SK-N-SH treated with all-trans-retinoic acid at 6 μM for 48 hours (cell line): ENCODE data around the gene IFT27.

ENCODE experiments used
- ATAC-seq: fragments of 200-7000 bp; cut with Tn5 transposase; 3 replicates; pipeline ENCODE4 v1.9.1; 2020; ENCODE audit warnings: mild to moderate bottlenecking, moderate library complexity
- ARNTL ChIP-seq: fragments of 450-650 bp; formaldehyde crosslinking; IDR thresholded peaks from 2 replicates; pipeline ENCODE4 v1.5.0; 2020; ENCODE audit warnings: low read depth, mild to moderate bottlenecking, moderate library complexity, borderline replicate concordance
- BACH2 ChIP-seq: fragments of 250-450 bp; sonication (Bioruptor Pico); IDR thresholded peaks from 2 replicates; pipeline ENCODE4 v1.9.0; 2021; ENCODE audit warnings: mild to moderate bottlenecking, borderline replicate concordance
- CREB5 ChIP-seq: fragments of 250-450 bp; sonication (Bioruptor Pico); IDR thresholded peaks from 2 replicates; pipeline ENCODE4 v1.5.1; 2020; ENCODE audit warnings: low read depth, mild to moderate bottlenecking, moderate library complexity
- CSDC2 ChIP-seq: fragments of 250-450 bp; sonication (Bioruptor Pico); IDR thresholded peaks from 2 replicates; pipeline ENCODE4 v1.5.0; 2020; ENCODE audit warnings: mild to moderate bottlenecking, moderate library complexity
- ESRRG ChIP-seq: fragments of 250-450 bp; sonication (Bioruptor Pico); IDR thresholded peaks from 2 replicates; pipeline ENCODE4 v1.6.1; 2021; ENCODE audit warnings: mild to moderate bottlenecking
- ISL1 ChIP-seq: fragments of 250-450 bp; sonication (Bioruptor Pico); IDR thresholded peaks from 2 replicates; pipeline ENCODE4 v2.1.2; 2022; ENCODE audit warnings: mild to moderate bottlenecking, moderate library complexity
- OSR1 ChIP-seq: fragments of 250-450 bp; sonication (Bioruptor Pico); IDR thresholded peaks from 2 replicates; pipeline ENCODE4 v1.8.0; 2022; ENCODE audit warnings: moderate library complexity, mild to moderate bottlenecking, inconsistent platforms
- RARB ChIP-seq: fragments of 250-450 bp; sonication (Bioruptor Pico); IDR thresholded peaks from 2 replicates; pipeline ENCODE4 v1.8.0; 2021; ENCODE audit warnings: mild to moderate bottlenecking, moderate library complexity
- TCF4 ChIP-seq: fragments of 250-450 bp; sonication (Bioruptor Pico); IDR thresholded peaks from 2 replicates; pipeline ENCODE4 v1.8.0; 2021; ENCODE audit warnings: mild to moderate bottlenecking, moderate library complexity, borderline replicate concordance
- TOX ChIP-seq: fragments of 250-450 bp; sonication (Bioruptor Pico); IDR thresholded peaks from 2 replicates; pipeline ENCODE4 v1.8.0; 2021; ENCODE audit warnings: mild to moderate bottlenecking, moderate library complexity, borderline replicate concordance
- TSHZ2 ChIP-seq: fragments of 250-450 bp; sonication (Bioruptor Pico); IDR thresholded peaks from 2 replicates; pipeline ENCODE4 v1.5.0; 2020; ENCODE audit warnings: mild to moderate bottlenecking, moderate library complexity
- ZC3H10 ChIP-seq: fragments of 250-450 bp; sonication (Bioruptor Pico); IDR thresholded peaks from 2 replicates; pipeline ENCODE4 v1.5.1; 2021; ENCODE audit warnings: mild to moderate bottlenecking, moderate library complexity
- ZFP3 ChIP-seq: fragments of 250-450 bp; sonication (Bioruptor Pico); IDR thresholded peaks from 2 replicates; pipeline ENCODE4 v1.5.0; 2020; ENCODE audit warnings: mild to moderate bottlenecking, moderate library complexity
- ZFP30 ChIP-seq: fragments of 450-650 bp; formaldehyde crosslinking; IDR thresholded peaks from 2 replicates; pipeline ENCODE4 v1.5.0; 2022; ENCODE audit warnings: mild to moderate bottlenecking, moderate library complexity
- ZNF565 ChIP-seq: fragments of 450-650 bp; formaldehyde crosslinking; conservative IDR thresholded peaks from 2 replicates; pipeline ENCODE4 v1.5.0; 2020; ENCODE audit warnings: low read depth, mild to moderate bottlenecking, moderate library complexity
- ZNF70 ChIP-seq: fragments of 450-650 bp; formaldehyde crosslinking; IDR thresholded peaks from 2 replicates; pipeline ENCODE4 v1.5.0; 2020; ENCODE audit warnings: mild to moderate bottlenecking, moderate library complexity
- ZNF8 ChIP-seq: fragments of 450-650 bp; formaldehyde crosslinking; IDR thresholded peaks from 2 replicates; pipeline ENCODE4 v1.5.0; 2020; ENCODE audit warnings: mild to moderate bottlenecking, moderate library complexity
- TF ChIP-seq, protein P1 (sequence below): fragments of 250-450 bp; sonication (Bioruptor Pico); IDR thresholded peaks from 2 replicates; pipeline ENCODE4 v1.8.0; 2021; ENCODE audit warnings: low read depth, mild to moderate bottlenecking, moderate library complexity, borderline replicate concordance
- TF ChIP-seq, protein P2 (sequence below): fragments of 250-450 bp; sonication (Bioruptor Pico); IDR thresholded peaks from 2 replicates; pipeline ENCODE4 v1.5.1; 2021; ENCODE audit warnings: mild to moderate bottlenecking, moderate library complexity

The IFT27 gene

GRCh38 chr22:36796552-36797175, 20.7 kb upstream of the IFT27 start:
- TF ChIP-seq TSHZ2 (CRISPR knock-in tag) (no peak), BACH2 (CRISPR knock-in tag) (no peak), ZNF8 (CRISPR knock-in tag) (no peak), ZNF70 (CRISPR knock-in tag) (no peak), TOX (CRISPR knock-in tag) (no peak), ESRRG (CRISPR knock-in tag) (no peak), ZC3H10 (no peak), ZFP30 (CRISPR knock-in tag) (no peak), ISL1 (CRISPR knock-in tag) (no peak), CREB5 (CRISPR knock-in tag) (no peak), OSR1 (CRISPR knock-in tag) (no peak), ARNTL (CRISPR knock-in tag) (no peak), ZNF565 (CRISPR knock-in tag) (no peak), CSDC2 (no peak), TCF4 (CRISPR knock-in tag) (no peak)
- TF ChIP-seq, protein P1, sequence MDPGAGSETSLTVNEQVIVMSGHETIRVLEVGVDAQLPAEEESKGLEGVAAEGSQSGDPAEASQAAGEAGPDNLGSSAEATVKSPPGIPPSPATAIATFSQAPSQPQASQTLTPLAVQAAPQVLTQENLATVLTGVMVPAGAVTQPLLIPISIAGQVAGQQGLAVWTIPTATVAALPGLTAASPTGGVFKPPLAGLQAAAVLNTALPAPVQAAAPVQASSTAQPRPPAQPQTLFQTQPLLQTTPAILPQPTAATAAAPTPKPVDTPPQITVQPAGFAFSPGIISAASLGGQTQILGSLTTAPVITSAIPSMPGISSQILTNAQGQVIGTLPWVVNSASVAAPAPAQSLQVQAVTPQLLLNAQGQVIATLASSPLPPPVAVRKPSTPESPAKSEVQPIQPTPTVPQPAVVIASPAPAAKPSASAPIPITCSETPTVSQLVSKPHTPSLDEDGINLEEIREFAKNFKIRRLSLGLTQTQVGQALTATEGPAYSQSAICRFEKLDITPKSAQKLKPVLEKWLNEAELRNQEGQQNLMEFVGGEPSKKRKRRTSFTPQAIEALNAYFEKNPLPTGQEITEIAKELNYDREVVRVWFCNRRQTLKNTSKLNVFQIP (CRISPR knock-in tag), result no peak
- TF ChIP-seq, protein P2, sequence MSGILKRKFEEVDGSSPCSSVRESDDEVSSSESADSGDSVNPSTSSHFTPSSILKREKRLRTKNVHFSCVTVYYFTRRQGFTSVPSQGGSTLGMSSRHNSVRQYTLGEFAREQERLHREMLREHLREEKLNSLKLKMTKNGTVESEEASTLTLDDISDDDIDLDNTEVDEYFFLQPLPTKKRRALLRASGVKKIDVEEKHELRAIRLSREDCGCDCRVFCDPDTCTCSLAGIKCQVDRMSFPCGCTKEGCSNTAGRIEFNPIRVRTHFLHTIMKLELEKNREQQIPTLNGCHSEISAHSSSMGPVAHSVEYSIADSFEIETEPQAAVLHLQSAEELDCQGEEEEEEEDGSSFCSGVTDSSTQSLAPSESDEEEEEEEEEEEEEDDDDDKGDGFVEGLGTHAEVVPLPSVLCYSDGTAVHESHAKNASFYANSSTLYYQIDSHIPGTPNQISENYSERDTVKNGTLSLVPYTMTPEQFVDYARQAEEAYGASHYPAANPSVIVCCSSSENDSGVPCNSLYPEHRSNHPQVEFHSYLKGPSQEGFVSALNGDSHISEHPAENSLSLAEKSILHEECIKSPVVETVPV (CRISPR knock-in tag), result no peak
- ATAC-seq, result no peak

DNA sequence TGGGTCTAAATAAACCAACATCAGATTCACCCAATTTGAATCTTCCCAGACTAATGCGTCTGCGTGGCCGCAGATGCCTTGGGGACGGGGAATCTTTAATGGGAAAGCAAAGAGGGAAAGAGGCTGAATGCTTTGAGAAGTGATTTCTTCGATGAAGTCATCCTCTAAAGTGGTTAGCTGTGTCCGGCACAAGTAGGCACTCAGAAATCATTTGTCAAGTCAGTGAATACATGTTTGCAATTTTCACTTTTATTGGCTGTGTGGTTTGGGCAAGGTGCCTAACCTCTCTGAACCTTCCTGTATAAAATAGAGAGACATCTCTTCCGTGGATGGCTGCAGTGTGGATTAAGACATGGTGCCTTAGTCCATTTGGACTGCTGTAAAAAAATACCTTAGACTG, 19.7 kb upstream of the IFT27 start:
- no peak for ATAC-seq
- no peak for TF ChIP-seq ISL1 (CRISPR knock-in tag)
- no peak for TF ChIP-seq RARB
- no peak for TF ChIP-seq BACH2 (CRISPR knock-in tag)
- no peak for TF ChIP-seq ZNF565 (CRISPR knock-in tag)
- TF ChIP-seq ZFP3 (CRISPR knock-in tag), result no peak
- no peak for TF ChIP-seq CREB5 (CRISPR knock-in tag)
- TF ChIP-seq, protein P2 (CRISPR knock-in tag), result no peak
- TF ChIP-seq, protein P1 (CRISPR knock-in tag), result no peak
- no peak for TF ChIP-seq ZC3H10
